HG03175 (cell line): ENCODE results near the gene BMPR2.
"Not testable (repeated sequence)": the region's sequence is repeated elsewhere in the genome, so short reads cannot be mapped to it uniquely, and the experiment has no call there.

Experiments
- ATAC-seq: cut with Tn5 transposase; IDR thresholded peaks from one replicate; pipeline ENCODE4 v1.9.1; 2021; ENCODE audit warnings: mild to moderate bottlenecking, moderate library complexity; ENCODE audit not compliant: unreplicated experiment

The BMPR2 gene

GRCh38 chr2:202514732-202515131 lies 138.6 kb downstream of the BMPR2 start:
- ATAC-seq = no peak

- ATAC-seq = no peak
Measured at GRCh38 chr2:202519453-202519852, 143.3 kb downstream of the BMPR2 start.

- no peak for ATAC-seq
Measured at GRCh38 chr2:202521470-202521869, 145.3 kb downstream of the BMPR2 start.

GRCh38 chr2:202529389-202529788 lies 153.3 kb downstream of the BMPR2 start:
- no peak for ATAC-seq

- ATAC-seq = no peak
Measured at GRCh38 chr2:202530038-202530437, 153.9 kb downstream of the BMPR2 start.

- not testable (repeated sequence) for ATAC-seq
Measured at GRCh38 chr2:202535290-202535689, 159.2 kb downstream of the BMPR2 start.

- no peak for ATAC-seq
Measured at GRCh38 chr2:202541137-202541536, 165.0 kb downstream of the BMPR2 start.

GRCh38 chr2:202542142-202542541 lies 166.0 kb downstream of the BMPR2 start:
- no peak for ATAC-seq

- no peak for ATAC-seq
Measured at GRCh38 chr2:202545523-202545922, 169.4 kb downstream of the BMPR2 start.

GRCh38 chr2:202545931-202546330 lies 169.8 kb downstream of the BMPR2 start:
- ATAC-seq = no peak

GRCh38 chr2:202546499-202547141 lies 170.5 kb downstream of the BMPR2 start:
- ATAC-seq = not testable (repeated sequence)

- no peak for ATAC-seq
Measured at GRCh38 chr2:202548240-202548639, 172.1 kb downstream of the BMPR2 start.

- ATAC-seq = not testable (repeated sequence)
Measured at GRCh38 chr2:202551000-202551399, 174.9 kb downstream of the BMPR2 start.

GRCh38 chr2:202555356-202555755 lies 179.2 kb downstream of the BMPR2 start:
- no peak for ATAC-seq

- no peak for ATAC-seq
Measured at GRCh38 chr2:202560200-202560599, 184.1 kb downstream of the BMPR2 start.

GRCh38 chr2:202564226-202564625 lies 188.1 kb downstream of the BMPR2 start:
- no peak for ATAC-seq

- ATAC-seq = no peak
Measured at GRCh38 chr2:202566286-202566685, 190.2 kb downstream of the BMPR2 start.

- ATAC-seq = no peak
Measured at GRCh38 chr2:202574541-202574940, 198.4 kb downstream of the BMPR2 start.

GRCh38 chr2:202575194-202575593 lies 199.1 kb downstream of the BMPR2 start:
- not testable (repeated sequence) for ATAC-seq

- no peak for ATAC-seq
Measured at GRCh38 chr2:202577250-202578183, 201.4 kb downstream of the BMPR2 start.

GRCh38 chr2:202582846-202583245 lies 206.7 kb downstream of the BMPR2 start:
- not testable (repeated sequence) for ATAC-seq

GRCh38 chr2:202583709-202584219 lies 207.6 kb downstream of the BMPR2 start:
- no peak for ATAC-seq
